ENCODE results near the gene TTLL9. TPM values are rescaled to one million over a fixed set of nuclear protein-coding genes. Genes with fewer than 3 reads are reported as not detected.
"Not testable (repeated sequence)": the region's sequence is repeated elsewhere in the genome, so short reads cannot be mapped to it uniquely, and the experiment has no call there.

The TTLL9 gene
- total RNA-seq, 8 experiments from 2014 or later: 0.76 to 12.0 (median 2.5) TPM

DNA sequence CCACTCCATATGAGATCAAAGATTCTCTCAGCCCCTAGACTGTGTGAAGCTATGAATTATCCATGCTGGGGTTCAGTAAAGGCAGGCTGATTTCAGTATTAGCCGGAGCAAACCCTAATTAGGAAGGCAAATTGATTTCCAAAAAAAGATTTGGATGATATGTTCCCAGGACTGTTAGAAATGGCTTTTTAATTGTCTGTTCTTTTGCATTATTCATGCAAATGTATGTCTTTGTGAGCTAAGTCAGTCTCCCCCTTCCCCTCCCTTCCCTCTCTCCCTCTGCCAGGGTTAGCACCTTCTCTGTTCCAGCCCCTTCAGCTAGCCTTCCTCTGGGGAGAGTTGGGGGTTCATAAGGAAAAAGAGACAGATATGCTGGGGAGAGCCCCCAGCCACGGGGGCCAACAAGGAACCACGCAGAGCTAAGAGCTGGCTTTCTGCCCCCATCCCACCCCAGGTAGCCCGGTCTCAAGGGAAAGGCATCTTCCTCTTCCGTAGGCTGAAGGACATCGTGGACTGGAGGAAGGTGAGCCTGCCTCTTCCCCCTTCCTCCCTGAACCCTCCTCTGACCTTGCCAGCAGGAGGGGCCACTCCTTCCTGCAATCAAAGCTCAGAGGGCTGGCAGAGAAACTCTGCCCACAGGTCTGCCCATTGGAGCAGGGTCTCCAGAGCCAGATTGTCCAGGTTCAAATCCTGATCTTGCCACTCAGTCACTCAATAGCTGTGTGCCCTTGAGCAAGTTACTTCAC lies 49.1 kb downstream of the TTLL9 start:
- peak in 6 of 8 experiments; percentile 21 to 89 (median 45) for ATAC-seq (replicated peaks in 6 of 8)
- in situ Hi-C loops (cut with MboI; ENCODE audit: low pct_unique_long_range_greater_than_20kb in 2 of 9, low sequenced_read_pairs in 9 of 9, unreplicated experiment in 9 of 9): no loop called here
- H3K27ac ChIP-seq: no peak overlapping the region
- H3K4me1 ChIP-seq (replicated peaks in 1 of 2): peaks cover 0 to 5% of the 10 kb centered on the region in 2 donors
- H3K4me3 ChIP-seq: no peak overlapping the region
- 0 to 54% (median 15%) methylated on average over 1 to 6 of the region's 6 CpGs; no CpG with 5 or more reads in 4 of the 10 experiments for WGBS, 10 experiments

DNA sequence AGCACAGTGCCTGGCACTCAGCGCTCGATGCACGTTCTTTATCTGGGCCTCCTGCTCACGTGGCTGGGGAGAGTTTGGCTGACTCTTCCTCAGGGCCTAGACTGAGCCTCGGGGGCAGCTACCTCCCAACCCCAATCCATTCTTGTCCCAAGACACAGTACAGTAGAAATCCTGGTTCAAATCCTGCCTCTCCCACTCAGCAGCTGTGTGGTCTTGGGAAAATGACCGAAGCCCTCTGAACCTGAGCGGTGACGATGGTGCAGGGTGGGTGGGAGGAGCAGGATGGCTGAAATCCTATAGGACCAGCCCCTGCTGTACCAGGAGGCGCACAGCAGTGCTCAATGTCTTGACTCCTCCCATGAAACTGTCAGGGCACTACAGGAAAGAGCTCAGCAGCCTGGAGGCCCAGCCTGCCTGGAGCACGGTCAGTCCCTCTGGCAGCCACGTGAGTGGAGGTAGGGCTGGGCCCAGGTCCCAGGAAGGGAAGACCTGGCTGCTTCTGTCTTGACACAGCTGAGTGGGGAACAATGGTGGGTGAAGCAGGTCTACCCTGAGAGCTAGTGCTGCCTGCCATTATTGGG lies 49.9 kb downstream of the TTLL9 start:
- peak in 3 of 8 experiments; percentile 6 to 26 (median 19) for ATAC-seq (replicated peaks in 6 of 8)
- Histone ChIP-seq H3K27ac (no peak overlapping the region), H3K4me1 (replicated peaks in 1 of 2) (peaks cover 0 to 5% of the 10 kb centered on the region in 2 donors), H3K4me3 (no peak overlapping the region)
- in situ Hi-C loops (cut with MboI; ENCODE audit: low pct_unique_long_range_greater_than_20kb in 2 of 9, low sequenced_read_pairs in 9 of 9, unreplicated experiment in 9 of 9): no loop called here
- 17 to 95% (median 80%) methylated on average over 1 to 3 of the region's 11 CpGs; no CpG with 5 or more reads in 7 of the 10 experiments for WGBS, 10 experiments

DNA sequence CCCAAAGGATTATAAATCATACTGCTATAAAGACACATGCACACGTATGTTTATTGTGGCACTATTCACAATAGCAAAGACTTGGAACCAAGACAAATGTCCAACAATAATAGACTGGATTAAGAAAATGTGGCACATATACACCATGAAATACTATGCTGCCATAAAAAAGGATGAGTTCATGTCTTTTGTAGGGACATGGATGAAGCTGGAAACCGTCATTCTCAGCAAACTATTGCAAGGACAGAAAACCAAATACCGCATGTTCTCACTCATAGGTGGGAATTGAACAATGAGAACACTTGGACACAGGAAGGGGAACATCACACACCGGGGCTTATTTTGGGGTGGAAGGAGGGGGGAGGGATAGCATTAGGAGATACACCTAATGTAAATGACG lies 51.0 kb downstream of the TTLL9 start:
- H3K27ac ChIP-seq; ATAC-seq (replicated peaks in 6 of 8); in situ Hi-C loops (cut with MboI; ENCODE audit: low pct_unique_long_range_greater_than_20kb in 2 of 9, low sequenced_read_pairs in 9 of 9, unreplicated experiment in 9 of 9); H3K4me1 ChIP-seq (replicated peaks in 1 of 2); H3K4me3 ChIP-seq: not testable (repeated sequence)
- WGBS, 10 experiments: no CpG with 5 or more reads among the region's 5 CpGs

DNA sequence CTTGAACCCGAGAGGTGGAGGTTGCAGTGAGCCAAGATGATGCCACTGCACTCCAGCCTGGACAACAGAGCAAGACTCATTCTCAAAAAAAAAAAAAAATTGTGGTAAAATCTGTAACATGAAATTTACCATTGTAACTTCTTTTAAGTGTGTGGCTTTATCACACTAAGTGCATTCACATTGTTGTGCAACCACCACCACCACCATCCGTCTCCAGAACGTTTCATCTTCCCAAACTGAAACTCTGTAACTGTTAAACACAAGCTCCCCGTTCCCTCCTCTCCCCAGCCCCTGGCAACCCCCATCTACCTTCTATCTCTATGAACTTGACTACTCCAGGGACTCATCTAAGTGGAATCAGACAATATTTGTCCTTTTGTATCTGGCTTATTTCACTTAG lies 51.7 kb downstream of the TTLL9 start:
- no peak for ATAC-seq (replicated peaks in 6 of 8)
- no peak overlapping the region for H3K4me3 ChIP-seq
- in situ Hi-C loops (cut with MboI; ENCODE audit: low pct_unique_long_range_greater_than_20kb in 2 of 9, low sequenced_read_pairs in 9 of 9, unreplicated experiment in 9 of 9): no loop called here
- peaks cover 0 to 5% of the 10 kb centered on the region in 2 donors for H3K4me1 ChIP-seq (replicated peaks in 1 of 2)
- no peak overlapping the region for H3K27ac ChIP-seq
- 83 to 100% (median 100%) methylated on average over 1 to 2 of the region's 4 CpGs; no CpG with 5 or more reads in 7 of the 10 experiments for WGBS, 10 experiments

DNA sequence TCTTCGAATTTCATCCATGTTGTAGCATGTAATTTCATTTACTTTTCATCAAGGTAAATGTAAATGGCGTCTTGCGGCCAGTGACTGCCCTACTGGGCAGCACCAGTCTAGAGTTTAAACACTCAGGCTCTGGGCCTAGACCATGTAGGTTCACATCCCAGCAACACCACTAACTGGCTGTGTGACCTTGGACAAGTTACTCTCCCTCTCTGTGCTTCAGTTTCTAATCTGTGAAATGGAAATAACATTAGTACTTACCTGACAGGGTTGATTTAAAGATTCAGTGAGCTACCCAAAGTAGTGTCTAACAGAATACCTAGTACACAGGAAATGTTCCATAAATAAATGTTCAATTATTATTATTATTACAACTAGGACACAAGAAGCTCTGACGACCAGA lies 52.2 kb downstream of the TTLL9 start:
- no peak overlapping the region for H3K4me3 ChIP-seq
- ATAC-seq (replicated peaks in 6 of 8): no peak
- H3K4me1 ChIP-seq (replicated peaks in 1 of 2): peaks cover 0 to 5% of the 10 kb centered on the region in 2 donors
- no peak overlapping the region for H3K27ac ChIP-seq
- in situ Hi-C loops (cut with MboI; ENCODE audit: low pct_unique_long_range_greater_than_20kb in 2 of 9, low sequenced_read_pairs in 9 of 9, unreplicated experiment in 9 of 9): no loop called here
- 33 to 100% (median 77%) methylated on average over 1 to 4 of the region's 4 CpGs; no CpG with 5 or more reads in 2 of the 10 experiments for WGBS, 10 experiments

DNA sequence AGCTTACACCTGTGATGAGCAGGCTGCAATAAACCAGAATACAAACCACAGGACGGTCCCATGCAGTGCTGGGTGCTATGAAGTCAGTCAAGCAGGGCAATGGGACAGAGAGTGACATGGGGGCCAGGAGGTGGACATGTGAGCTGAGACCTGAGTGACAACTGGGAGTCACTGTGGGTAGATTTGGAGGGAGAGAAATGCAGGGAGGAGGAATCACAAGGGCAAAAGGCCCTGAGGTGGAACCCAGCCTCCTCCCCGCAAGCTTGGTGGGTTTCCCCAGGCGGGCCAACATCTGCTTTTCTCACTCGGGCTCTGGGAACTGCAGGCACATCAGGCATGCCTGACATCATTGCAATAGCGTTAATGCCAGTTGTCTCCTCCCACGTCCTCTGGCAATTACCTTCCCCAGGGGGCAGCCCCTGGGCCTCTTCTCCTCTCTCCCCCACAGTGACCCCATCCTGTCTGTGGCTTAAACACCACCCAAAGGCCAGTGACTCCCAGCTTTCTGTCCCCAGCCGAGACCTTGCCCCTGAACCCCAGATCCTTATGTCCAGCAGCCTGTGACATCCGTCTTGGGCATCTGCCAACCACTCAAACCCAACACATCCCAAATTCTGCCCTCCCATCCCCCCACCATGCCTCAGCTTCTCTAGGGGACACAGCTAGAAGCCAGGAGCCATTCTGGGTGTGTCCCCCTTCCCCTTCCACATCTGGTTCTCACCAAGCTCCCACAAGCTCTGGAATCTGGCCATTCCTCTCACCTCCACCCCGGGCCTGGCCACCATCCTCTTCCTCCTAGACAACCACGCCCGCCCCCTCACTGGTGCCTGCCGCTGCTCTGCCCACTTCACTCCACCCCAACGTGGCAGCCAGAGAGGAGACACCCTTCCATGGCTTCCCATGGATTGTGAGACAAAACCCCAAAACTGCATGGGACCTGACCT lies 53.2 kb downstream of the TTLL9 start:
- WGBS, 10 experiments: 4 to 100% (median 80%) methylated on average over 1 to 6 of the region's 13 CpGs; no CpG with 5 or more reads in 5 of the 10 experiments
- ATAC-seq (replicated peaks in 6 of 8): peak in 3 of 8 experiments; percentile 7 to 17 (median 14)

DNA sequence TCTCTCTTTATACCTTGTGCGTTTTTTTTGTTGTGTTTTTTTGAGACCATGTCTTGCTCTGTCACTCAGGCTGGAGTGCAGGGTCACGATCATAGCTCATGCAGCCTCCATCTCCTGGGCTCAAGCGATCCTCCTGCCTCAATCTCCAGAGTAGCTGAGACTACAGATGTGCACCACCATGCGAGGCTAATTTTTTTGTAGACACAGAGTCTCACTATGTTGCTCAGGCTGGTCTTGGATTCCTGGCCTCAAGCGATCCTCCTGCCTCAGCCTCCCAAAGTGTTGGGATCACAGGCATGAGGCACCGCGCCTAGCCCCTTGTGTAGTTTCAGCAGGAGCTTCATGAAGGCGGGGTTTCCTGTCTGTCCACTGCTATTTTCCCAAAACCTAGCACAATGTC lies 54.1 kb downstream of the TTLL9 start:
- no peak for ATAC-seq (replicated peaks in 6 of 8)
- WGBS, 10 experiments: 80 to 100% (median 100%) methylated on average over 1 to 5 of the region's 8 CpGs; no CpG with 5 or more reads in 2 of the 10 experiments

More for the DNA sequence above, 53.2 kb downstream of the TTLL9 start:
- Histone ChIP-seq H3K4me1 (replicated peaks in 1 of 2) (no peaks in the 10 kb centered on the region), H3K27ac (no peak overlapping the region), H3K4me3 (no peak overlapping the region)
- in situ Hi-C loops (cut with MboI; ENCODE audit: low pct_unique_long_range_greater_than_20kb in 2 of 9, low sequenced_read_pairs in 9 of 9, unreplicated experiment in 9 of 9): no loop called here

DNA sequence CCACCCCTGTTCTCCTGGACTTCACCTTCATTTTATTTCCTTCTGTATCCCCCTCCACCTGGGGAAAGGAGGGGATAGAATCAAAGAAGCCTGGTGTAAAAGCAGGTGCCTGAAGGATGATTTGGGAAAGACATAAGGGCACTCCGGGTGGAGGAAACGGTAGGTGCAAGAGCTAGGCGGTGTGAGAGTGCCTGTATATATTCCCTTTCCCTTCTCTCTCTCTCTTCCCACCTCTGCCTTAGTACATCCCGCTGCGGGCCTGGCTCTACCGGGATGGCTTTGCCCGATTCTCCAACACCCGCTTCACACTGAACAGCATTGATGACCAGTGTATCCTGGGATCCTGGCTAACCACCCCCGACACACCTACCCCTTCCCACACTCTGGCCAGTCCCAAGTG lies 55.2 kb downstream of the TTLL9 start:
- Histone ChIP-seq H3K4me1 (replicated peaks in 1 of 2) (no peaks in the 10 kb centered on the region), H3K27ac (no peak overlapping the region), H3K4me3 (no peak overlapping the region)
- in situ Hi-C loops (cut with MboI; ENCODE audit: low pct_unique_long_range_greater_than_20kb in 2 of 9, low sequenced_read_pairs in 9 of 9, unreplicated experiment in 9 of 9): no loop called here
- WGBS, 10 experiments: 55 to 65% (median 61%) methylated on average over 2 to 8 of the region's 9 CpGs; no CpG with 5 or more reads in 5 of the 10 experiments
- no peak for ATAC-seq (replicated peaks in 6 of 8)

More for the DNA sequence above, 54.1 kb downstream of the TTLL9 start:
- no peak overlapping the region for H3K4me3 ChIP-seq
- H3K4me1 ChIP-seq (replicated peaks in 1 of 2): no peaks in the 10 kb centered on the region
- H3K27ac ChIP-seq: no peak overlapping the region
- in situ Hi-C loops (cut with MboI; ENCODE audit: low pct_unique_long_range_greater_than_20kb in 2 of 9, low sequenced_read_pairs in 9 of 9, unreplicated experiment in 9 of 9): no loop called here

DNA sequence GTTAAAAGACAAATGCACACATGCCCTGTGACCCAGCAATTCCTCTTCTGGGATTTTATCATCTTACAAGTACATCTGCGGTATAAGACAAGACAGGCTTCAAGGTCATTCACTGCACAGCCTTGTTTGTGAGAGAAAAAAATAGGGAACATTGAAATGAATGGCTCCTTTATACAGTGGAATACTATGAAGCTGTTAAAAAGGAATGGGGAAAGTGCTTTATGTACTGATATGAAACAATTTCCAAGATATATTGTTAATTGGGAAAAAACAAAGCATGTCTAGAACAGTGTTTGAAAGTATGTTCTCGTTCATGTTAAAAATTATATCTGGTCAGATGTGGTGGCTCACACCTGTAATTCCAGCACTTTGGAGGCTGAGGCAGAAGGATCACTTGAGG lies 56.1 kb downstream of the TTLL9 start:
- 40 to 100% (median 94%) methylated on average over 1 to 2 of the region's 2 CpGs; no CpG with 5 or more reads in 1 of the 10 experiments for WGBS, 10 experiments

DNA sequence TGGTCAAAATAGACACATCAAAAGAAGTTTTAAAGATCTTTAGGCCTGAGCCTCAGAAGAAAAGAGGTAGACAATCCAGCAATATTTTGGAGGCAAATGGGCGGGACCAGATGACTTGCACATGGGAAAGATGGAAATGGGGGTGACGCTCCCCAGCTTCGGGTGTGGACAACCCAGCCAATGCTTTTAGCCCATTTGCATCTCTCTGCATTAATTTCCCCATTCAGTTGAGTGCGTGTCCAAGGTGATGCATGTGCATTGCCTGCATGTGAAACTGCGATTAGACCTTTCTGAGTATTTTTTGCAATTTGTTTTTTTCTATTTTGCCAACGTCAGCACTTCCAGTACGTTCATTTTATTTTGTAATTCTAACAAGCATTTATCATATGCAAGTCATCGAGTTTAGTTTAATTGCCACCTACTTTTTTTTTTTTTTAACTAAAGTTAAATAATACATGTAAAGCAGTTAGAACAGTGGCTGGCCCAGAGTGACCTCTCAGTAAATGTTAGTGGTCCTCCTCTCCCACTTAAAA lies 57.3 kb downstream of the TTLL9 start:
- no peak overlapping the region for H3K4me3 ChIP-seq
- ATAC-seq (replicated peaks in 6 of 8): peak in 3 of 8 experiments; percentile 77 to 88 (median 78)
- no peaks in the 10 kb centered on the region for H3K4me1 ChIP-seq (replicated peaks in 1 of 2)
- in situ Hi-C loops (cut with MboI; ENCODE audit: low pct_unique_long_range_greater_than_20kb in 2 of 9, low sequenced_read_pairs in 9 of 9, unreplicated experiment in 9 of 9): no loop called here
- H3K27ac ChIP-seq: no peak overlapping the region
- whole genome bisulfite sequencing, 10 experiments: 0 to 90% (median 74%) methylated on average over 6 to 8 of the region's 8 CpGs

More for the DNA sequence above, 56.1 kb downstream of the TTLL9 start:
- ATAC-seq (replicated peaks in 6 of 8): no peak
- Histone ChIP-seq H3K27ac (no peak overlapping the region), H3K4me1 (replicated peaks in 1 of 2) (no peaks in the 10 kb centered on the region), H3K4me3 (no peak overlapping the region)
- in situ Hi-C loops (cut with MboI; ENCODE audit: low pct_unique_long_range_greater_than_20kb in 2 of 9, low sequenced_read_pairs in 9 of 9, unreplicated experiment in 9 of 9): no loop called here

DNA sequence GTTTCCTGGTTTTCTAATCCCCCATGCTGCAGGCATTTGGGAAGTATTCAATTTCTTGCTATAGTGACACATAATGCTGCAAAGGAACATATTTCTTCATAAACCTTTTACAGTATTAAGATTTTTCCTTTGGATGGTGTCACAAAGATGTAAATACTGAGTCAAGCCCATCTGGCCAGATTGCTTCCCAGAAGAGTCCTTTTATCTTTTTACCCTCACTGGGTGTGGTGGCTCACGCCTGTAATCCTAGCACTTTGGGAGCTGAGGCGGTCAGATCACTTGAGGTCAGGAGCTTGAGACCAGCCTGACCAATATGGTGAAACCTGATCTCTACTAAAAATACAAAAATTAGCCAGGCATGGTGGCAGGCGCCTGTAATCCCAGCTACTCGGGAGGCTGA lies 59.2 kb downstream of the TTLL9 start:
- 20 to 93% (median 80%) methylated on average over 1 to 3 of the region's 4 CpGs; no CpG with 5 or more reads in 5 of the 10 experiments for WGBS, 10 experiments
- H3K4me3 ChIP-seq; H3K27ac ChIP-seq; H3K4me1 ChIP-seq (replicated peaks in 1 of 2); in situ Hi-C loops (cut with MboI; ENCODE audit: low pct_unique_long_range_greater_than_20kb in 2 of 9, low sequenced_read_pairs in 9 of 9, unreplicated experiment in 9 of 9): not testable (repeated sequence)
- ATAC-seq (replicated peaks in 6 of 8): peak in 3 of 8 experiments; percentile 69 to 79 (median 76)

DNA sequence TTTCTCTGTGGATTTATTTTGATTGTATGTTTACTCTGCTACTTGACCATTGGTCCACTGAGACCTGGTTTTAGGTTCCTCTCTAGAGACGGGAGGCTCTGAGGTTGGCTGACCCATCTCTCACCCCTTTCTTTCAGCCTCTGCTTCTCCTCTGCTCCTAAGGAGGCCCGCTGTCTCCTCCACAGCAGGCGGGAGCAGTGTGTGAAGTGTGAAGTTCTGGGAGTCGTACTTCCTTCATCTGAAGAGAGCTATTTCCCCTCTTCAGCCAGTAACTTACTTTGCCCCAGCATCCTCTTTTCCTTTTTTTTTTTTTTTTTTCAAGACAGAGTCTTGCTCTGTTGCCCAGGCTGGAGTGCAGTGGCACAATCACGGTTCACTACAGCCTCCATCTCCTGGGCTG lies 60.3 kb downstream of the TTLL9 start:
- no peak overlapping the region for H3K4me3 ChIP-seq
- no peaks in the 10 kb centered on the region for H3K4me1 ChIP-seq (replicated peaks in 1 of 2)
- in situ Hi-C loops (cut with MboI; ENCODE audit: low pct_unique_long_range_greater_than_20kb in 2 of 9, low sequenced_read_pairs in 9 of 9, unreplicated experiment in 9 of 9): no loop called here
- ATAC-seq (replicated peaks in 6 of 8): no peak
- H3K27ac ChIP-seq: no peak overlapping the region
- 10 to 79% (median 57%) methylated on average over 1 to 5 of the region's 5 CpGs for WGBS, 10 experiments

Data from motor neuron (in vitro differentiated cells).